Tibial nerve (tissue), 3 donors: ENCODE results near the gene ALOX15B.

Experiments used
- CTCF ChIP-seq, 5 experiments: fragments of 200-600 bp in 3 of 5; fragments of 450-650 bp in 2 of 5; sonication (generic) in 3 of 5; IDR thresholded peaks; one replicate each; pipeline ENCODE4 v1.5.1; 2016 to 2019; ENCODE audit warnings: antibody characterized with exemption in 5 of 5, mild to moderate bottlenecking in 3 of 5, moderate library complexity in 2 of 5
- POLR2A ChIP-seq, 2 donors: fragments of 450-650 bp; IDR thresholded peaks; one replicate each; pipeline ENCODE4 v1.6.1; 2017; ENCODE audit warnings: antibody characterized with exemption in 2 of 2, mild to moderate bottlenecking in 2 of 2, moderate library complexity in 2 of 2

- TF ChIP-seq POLR2A (IDR thresholded peaks at IDR 0.05) (no peak), CTCF (IDR thresholded peaks at IDR 0.05) (no peak)
Measured at GRCh38 chr17:8081876-8082275, 43.0 kb downstream of the ALOX15B start.
